Heart right ventricle (tissue), 16 donors: ENCODE data around the gene CPT1C. TPM values are rescaled to one million over a fixed set of nuclear protein-coding genes. Genes with fewer than 3 reads are reported as not detected.

ENCODE experiments used
- ATAC-seq, 8 donors: fragments of 200-7000 bp; cut with Tn5 transposase; one replicate each; pipeline ENCODE4 v1.9.1; 2020; ENCODE audit warnings: mild to moderate bottlenecking in 8 of 8, moderate library complexity in 8 of 8, moderate number of reproducible peaks in 1 of 8
- DNase-seq, 2 donors: peaks; one replicate each; pipeline ENCODE4 v3.0.0-alpha.2; 2020
- H3K27ac ChIP-seq, 10 donors: fragments of 200-600 bp; sonication (generic) in 2 of 10; one replicate each; pipeline versions ENCODE4 v1.5.0 to v1.8.0; 2020 to 2022; ENCODE audit warnings: mild to moderate bottlenecking in 3 of 10
- H3K27me3 ChIP-seq, 7 donors: fragments of 200-600 bp; one replicate each; pipeline ENCODE4 v1.8.0; 2021 to 2022; ENCODE audit warnings: mild to moderate bottlenecking in 2 of 7
- H3K36me3 ChIP-seq, 9 donors: fragments of 200-600 bp; sonication (generic) in 1 of 9; one replicate each; pipeline versions ENCODE4 v1.5.0 to v1.8.0; 2020 to 2022; ENCODE audit warnings: mild to moderate bottlenecking in 2 of 9
- H3K4me1 ChIP-seq, 9 donors: fragments of 200-600 bp; sonication (generic) in 1 of 9; one replicate each; pipeline versions ENCODE4 v1.5.0 to v1.8.0; 2020 to 2022; ENCODE audit warnings: mild to moderate bottlenecking in 4 of 9
- H3K4me3 ChIP-seq, 10 donors: fragments of 200-600 bp; sonication (generic) in 2 of 10; one replicate each; pipeline versions ENCODE4 v1.5.0 to v1.8.0; 2020 to 2022; ENCODE audit warnings: mild to moderate bottlenecking in 7 of 10, moderate library complexity in 2 of 10
- H3K9me3 ChIP-seq, 11 donors: fragments of 200-600 bp in 10 of 11; sonication (generic) in 2 of 11; one replicate each; pipeline versions ENCODE4 v1.5.0 to v1.8.0; 2013 to 2022; ENCODE audit warnings: mild to moderate bottlenecking in 2 of 11, control low read depth in 1 of 11, moderate library complexity in 1 of 11
- WGBS, 2 donors: extraction: QIAGEN DNeasy Blood & Tissue Kit; methylation state at CpG; one replicate each; pipeline ENCODE4 v1.1.7; 2013; ENCODE audit warnings: inconsistent platforms in 1 of 2; 5-methylcytosine and 5-hydroxymethylcytosine counted together
- intact Hi-C, 10 donors: fragments of 100-400 bp; cut with DNase I; formaldehyde crosslinking; loops; one replicate each; pipeline versions ENCODE4 v1.11.1 to v1.14.2; 2022
- polyA plus RNA-seq, 2 donors: library from polyadenylated mRNA; stranded (reverse); fragments of 200-250 nt; gene quantifications; one replicate each; pipeline ENCODE4 v1.2.3, GENCODE V29; 2013
- total RNA-seq, 10 donors: library from RNA; stranded (reverse); fragmentation: NEBNext Ultra II Directional in 3 of 10; extraction: Animal tissue kit (Norgen Biotek cat#: 25700) in 3 of 10; gene quantifications; one replicate each; pipeline versions ENCODE4 v1.2.1 to v1.2.4, GENCODE V29; 2021 to 2023
- TF ChIP-seq, protein P1 (sequence below), 9 donors: fragments of 200-600 bp; sonication (generic) in 2 of 9; IDR thresholded peaks; one replicate each; pipeline versions ENCODE4 v1.5.0 to v1.8.0; 2021 to 2022; ENCODE audit warnings: antibody characterized with exemption in 9 of 9, mild to moderate bottlenecking in 5 of 9, moderate library complexity in 1 of 9
- donor health status: Arrhythmogenic right ventricular cardiomyopathy.
- donor health status: ischemic (EF 13 %, LVEDD 7.1; RV severe dilation, severe dysfunction).
- donor health status: healthy with polysubstance abuse.
- donor health status: DM: no; HTN: yes; CAD: no.
- donor health status: DM: no; HTN: no; CAD: no.
- donor health status: ischemic (EF 25% LVEDD 6.9; RV normal size, moderate dysfunction).
- donor health status: ischemic (EF 25% LVEDD 5.7; RV mildly dilated, moderate dysfunction).
- donor health status: healthy.
- donor health status: DM: yes; HTN: yes; CAD: no.
- donor health status: Ischemic cardiomyopathy.
- donor health status: ischemic (EF 35%, LVEDD 5.7; RV mildly dilated, moderate dysfunction).
- donor health status: nonischemic (EF 11% LVEDD 7.7; RV severe dilation, severe dysfunction).
- donor health status: DM: yes; HTN: yes; CAD: no.
- donor health status: PGD.
- donor health status: ischemic (EF 29% LVEDD 5.4; RV normal size, mild dysfunction).
- donor health status: nonischemic (EF 23%, LVEDD 6.1; RV moderate dilation, normal function).

The CPT1C gene
- total and polyA plus RNA-seq, 12 donors: 1.4 to 10.7 (median 2.3) TPM

- ATAC-seq: peak; percentile 3 to 20 (median 6)
- peaks cover 3 to 54% (median 41%) of the 10 kb centered on the region in 9 donors for H3K36me3 ChIP-seq
- 32 to 33% methylated on average over 39 to 40 of the region's 40 CpGs for WGBS, 2 donors
- H3K4me1 ChIP-seq: peaks cover 17 to 66% (median 53%) of the 10 kb centered on the region in 9 donors
- peak overlapping the region in 9 of 10 donors; percentile 50 to 98 (median 70) for H3K27ac ChIP-seq
- TF ChIP-seq, protein P1, sequence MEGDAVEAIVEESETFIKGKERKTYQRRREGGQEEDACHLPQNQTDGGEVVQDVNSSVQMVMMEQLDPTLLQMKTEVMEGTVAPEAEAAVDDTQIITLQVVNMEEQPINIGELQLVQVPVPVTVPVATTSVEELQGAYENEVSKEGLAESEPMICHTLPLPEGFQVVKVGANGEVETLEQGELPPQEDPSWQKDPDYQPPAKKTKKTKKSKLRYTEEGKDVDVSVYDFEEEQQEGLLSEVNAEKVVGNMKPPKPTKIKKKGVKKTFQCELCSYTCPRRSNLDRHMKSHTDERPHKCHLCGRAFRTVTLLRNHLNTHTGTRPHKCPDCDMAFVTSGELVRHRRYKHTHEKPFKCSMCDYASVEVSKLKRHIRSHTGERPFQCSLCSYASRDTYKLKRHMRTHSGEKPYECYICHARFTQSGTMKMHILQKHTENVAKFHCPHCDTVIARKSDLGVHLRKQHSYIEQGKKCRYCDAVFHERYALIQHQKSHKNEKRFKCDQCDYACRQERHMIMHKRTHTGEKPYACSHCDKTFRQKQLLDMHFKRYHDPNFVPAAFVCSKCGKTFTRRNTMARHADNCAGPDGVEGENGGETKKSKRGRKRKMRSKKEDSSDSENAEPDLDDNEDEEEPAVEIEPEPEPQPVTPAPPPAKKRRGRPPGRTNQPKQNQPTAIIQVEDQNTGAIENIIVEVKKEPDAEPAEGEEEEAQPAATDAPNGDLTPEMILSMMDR (IDR thresholded peaks at IDR 0.05): peak; percentile 99 to 100 (median 100)
- peak overlapping the region in 6 of 10 donors; percentile 22 to 38 (median 27) for H3K4me3 ChIP-seq
- H3K9me3 ChIP-seq: no peaks in the 10 kb centered on the region
- intact Hi-C loops: loop anchor here in 1 of 10 donors (10.0 kb wide), 1 partner anchor 124 kb away; no protein-coding TSS in a partner anchor
- no peaks in the 10 kb centered on the region for H3K27me3 ChIP-seq
- DNase-seq: peak; percentile 89 to 95
Measured at GRCh38 chr19:49680421-49681351, 10.2 kb upstream of the CPT1C start.

- Histone ChIP-seq H3K4me3 (no peak overlapping the region), H3K4me1 (peaks cover 20 to 71% (median 54%) of the 10 kb centered on the region in 9 donors), H3K27ac (no peak overlapping the region), H3K9me3 (no peaks in the 10 kb centered on the region), H3K27me3 (no peaks in the 10 kb centered on the region), H3K36me3 (peaks cover 3 to 63% (median 47%) of the 10 kb centered on the region in 9 donors)
- TF ChIP-seq, protein P1 (IDR thresholded peaks at IDR 0.05): no peak
- 77 to 78% methylated on average over 19 of the region's 19 CpGs for WGBS, 2 donors
- DNase-seq (no peak), ATAC-seq (no peak)
- intact Hi-C loops: loop anchor here in 1 of 10 donors (10.0 kb wide), 1 partner anchor 123 kb away; no protein-coding TSS in a partner anchor
Measured at GRCh38 chr19:49681830-49682229, 9.1 kb upstream of the CPT1C start.

- Histone ChIP-seq H3K4me3 (no peak overlapping the region), H3K36me3 (peaks cover 3 to 67% (median 47%) of the 10 kb centered on the region in 9 donors), H3K9me3 (no peaks in the 10 kb centered on the region), H3K27me3 (no peaks in the 10 kb centered on the region), H3K4me1 (peaks cover 20 to 76% (median 55%) of the 10 kb centered on the region in 9 donors), H3K27ac (no peak overlapping the region)
- ATAC-seq (no peak), DNase-seq (no peak)
- TF ChIP-seq, protein P1 (IDR thresholded peaks at IDR 0.05): no peak
- intact Hi-C loops: loop anchor here in 1 of 10 donors (10.0 kb wide), 1 partner anchor 123 kb away; no protein-coding TSS in a partner anchor
- 87 to 94% methylated on average over 8 of the region's 8 CpGs for WGBS, 2 donors
Measured at GRCh38 chr19:49682274-49682673, 8.6 kb upstream of the CPT1C start.

DNA sequence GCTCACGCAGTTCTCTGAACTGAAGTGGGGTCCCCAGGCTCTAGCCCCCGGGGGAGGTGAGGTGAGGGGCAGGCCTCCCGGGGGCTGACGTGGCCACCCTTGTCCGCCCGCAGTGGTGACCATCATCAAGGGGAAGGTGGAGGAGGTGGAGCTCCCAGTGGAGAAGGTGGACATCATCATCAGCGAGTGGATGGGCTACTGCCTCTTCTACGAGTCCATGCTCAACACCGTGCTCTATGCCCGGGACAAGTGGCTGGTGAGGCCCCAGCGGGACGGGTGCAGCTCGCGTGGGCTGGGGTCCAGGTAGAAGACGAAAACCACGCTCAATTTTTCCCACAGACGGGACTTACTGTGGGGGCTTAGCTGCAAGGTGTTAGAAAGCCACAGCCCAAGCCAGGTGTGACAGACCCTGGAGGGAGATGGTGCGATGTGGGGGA lies 7.1 kb upstream of the CPT1C start:
- peaks cover 13 to 77% (median 48%) of the 10 kb centered on the region in 9 donors for H3K4me1 ChIP-seq
- intact Hi-C loops: loop anchor here in 1 of 10 donors (10.0 kb wide), 1 partner anchor 121 kb away; no protein-coding TSS in a partner anchor
- H3K36me3 ChIP-seq: peaks cover 3 to 76% (median 47%) of the 10 kb centered on the region in 9 donors
- H3K27me3 ChIP-seq: peaks cover 0 to under 1% (median 0%) of the 10 kb centered on the region in 7 donors
- DNase-seq: no peak
- no peak overlapping the region for H3K27ac ChIP-seq
- ATAC-seq: no peak
- WGBS, 2 donors: 95% methylated on average over 18 of the region's 18 CpGs
- H3K9me3 ChIP-seq: no peaks in the 10 kb centered on the region
- TF ChIP-seq, protein P1 (IDR thresholded peaks at IDR 0.05): no peak
- no peak overlapping the region for H3K4me3 ChIP-seq
